ENCODE results near the gene RTL5.

The RTL5 gene

GRCh38 chrX:72129661-72130060 lies 2.1 kb downstream of the RTL5 start:
- no peak for DNase-seq

DNA sequence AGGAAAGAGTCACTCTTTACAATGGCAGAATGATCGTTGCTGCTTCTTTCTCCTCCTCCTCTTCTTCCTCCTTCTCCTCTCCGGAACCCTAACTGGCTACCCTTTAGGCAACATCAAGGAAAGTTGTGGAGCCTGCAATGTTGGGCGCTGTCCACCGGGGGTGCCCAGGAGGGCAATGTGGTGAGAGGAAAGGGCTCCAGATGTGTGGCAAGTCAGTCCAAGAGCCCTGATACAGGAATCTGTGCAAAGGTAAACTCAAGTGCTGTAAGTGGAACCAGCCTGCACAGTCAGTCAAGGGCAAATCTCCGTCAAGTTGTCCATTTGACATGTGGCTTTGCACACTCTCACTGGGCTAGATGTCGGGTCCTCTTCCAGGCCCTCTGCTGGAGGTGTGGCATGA lies 2.8 kb downstream of the RTL5 start:
- peak; percentile 9 for DNase-seq

- DNase-seq, result no peak
Measured at GRCh38 chrX:72128183-72128834, 3.4 kb downstream of the RTL5 start.

DNA sequence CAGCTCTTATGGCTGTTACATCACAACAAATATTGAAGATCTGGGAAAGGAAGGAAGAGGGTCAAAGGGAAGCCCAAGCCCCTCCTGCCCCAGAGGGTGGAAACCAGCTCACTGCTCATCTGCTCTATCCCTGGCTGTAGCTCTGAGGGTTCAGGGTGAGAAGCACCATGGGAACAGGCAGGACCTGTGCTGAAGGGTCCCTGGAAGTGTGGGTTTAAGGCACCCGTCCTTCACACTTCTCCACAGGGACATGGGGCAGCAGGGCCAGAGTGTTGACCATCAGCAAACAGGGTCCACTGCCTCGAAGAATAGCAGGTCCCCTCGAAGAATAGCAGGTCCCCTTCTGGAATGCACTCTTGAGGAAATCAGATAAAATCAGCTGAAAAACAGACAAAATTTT lies 4.4 kb downstream of the RTL5 start:
- DNase-seq, result no peak

GRCh38 chrX:72126539-72127140 lies 5.1 kb downstream of the RTL5 start:
- peak; percentile 84 for DNase-seq

DNA sequence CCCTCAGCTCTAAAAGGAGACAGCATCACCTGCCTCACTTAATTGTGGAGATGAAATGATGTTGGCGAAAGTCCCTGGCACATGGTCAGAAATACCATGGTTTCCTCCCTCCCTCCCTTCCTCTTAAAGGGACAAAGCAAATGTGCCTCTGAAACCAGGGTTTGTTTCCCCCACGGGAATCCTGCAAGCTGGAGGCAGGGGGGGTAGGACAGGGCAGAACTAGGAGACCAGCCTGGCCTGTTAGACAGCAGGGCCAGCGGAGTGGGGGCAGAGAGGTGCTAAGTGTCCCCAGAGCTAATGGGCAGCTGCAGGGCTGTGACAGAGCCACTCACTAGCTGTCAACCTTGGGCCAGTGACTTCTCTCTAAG lies 5.7 kb downstream of the RTL5 start:
- DNase-seq, result peak; percentile 60

GRCh38 chrX:72125331-72126047 lies 6.2 kb downstream of the RTL5 start:
- no peak for DNase-seq

- DNase-seq, result no peak
Measured at GRCh38 chrX:72124540-72125201, 7.0 kb downstream of the RTL5 start.

- DNase-seq, result no peak
Measured at GRCh38 chrX:72123471-72124185, 8.1 kb downstream of the RTL5 start.

DNA sequence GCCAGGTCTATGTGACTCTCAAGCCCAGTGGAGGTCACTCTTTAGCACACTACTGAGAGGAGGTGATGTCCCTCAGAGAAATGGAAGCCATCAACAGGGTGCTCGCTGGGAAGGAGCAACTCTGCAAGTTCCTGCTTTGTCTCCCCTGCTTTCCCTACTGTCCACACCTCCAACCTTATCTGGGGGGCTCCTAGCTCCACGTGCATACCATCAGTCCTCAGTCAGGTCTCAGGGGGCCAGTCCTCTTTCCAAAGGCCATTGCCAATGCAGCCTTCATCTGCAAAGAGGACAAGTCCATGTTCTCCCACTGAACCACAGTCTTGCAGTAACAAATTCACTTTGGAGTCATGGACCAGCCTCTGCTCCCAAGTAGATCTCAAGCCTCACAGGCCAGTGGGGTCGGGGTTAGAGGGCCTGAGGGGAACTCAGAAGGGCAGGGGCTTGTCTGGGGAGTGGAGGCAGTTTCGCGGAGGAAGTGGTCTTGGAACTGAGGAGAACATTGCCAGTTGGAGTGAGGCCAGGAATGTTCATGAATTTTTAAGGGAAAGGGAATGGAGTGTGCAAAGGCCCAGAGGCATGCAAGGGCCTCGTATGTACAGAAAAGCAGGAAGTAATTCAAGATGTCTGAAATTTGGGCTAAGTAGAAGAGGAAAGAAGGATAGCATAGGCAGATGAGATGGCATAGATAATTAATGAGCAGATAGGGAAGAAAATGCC lies 8.9 kb downstream of the RTL5 start:
- DNase-seq, result no peak

GRCh38 chrX:72121383-72121782 lies 10.3 kb downstream of the RTL5 start:
- no peak for DNase-seq

GRCh38 chrX:72120837-72121236 lies 10.9 kb downstream of the RTL5 start:
- peak; percentile 44 for DNase-seq

DNA sequence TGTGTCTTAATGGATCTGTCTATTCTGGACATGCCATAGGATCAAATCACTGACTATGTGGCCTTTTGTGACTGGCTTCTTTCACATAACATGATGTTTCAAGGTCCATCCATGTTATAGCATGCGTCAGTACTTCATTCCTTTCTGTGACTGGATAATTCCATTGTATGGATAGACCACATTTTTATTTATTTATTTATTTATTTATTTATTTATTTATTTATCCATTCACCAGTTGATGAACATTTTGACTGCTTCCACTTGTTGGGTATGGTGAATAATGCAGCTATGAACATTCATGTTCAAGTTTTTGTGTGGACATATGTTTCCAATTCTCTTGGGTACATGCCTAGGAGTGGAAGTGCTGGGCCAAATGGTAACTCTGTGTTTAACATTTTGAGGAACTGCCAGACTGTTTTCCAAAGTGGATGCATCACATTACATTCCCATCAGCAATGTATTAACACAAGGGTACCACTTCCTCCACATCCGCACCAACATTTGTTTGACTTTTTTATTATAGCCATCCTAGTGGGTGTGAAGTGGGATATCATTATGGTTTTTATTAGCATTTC lies 14.0 kb downstream of the RTL5 start:
- DNase-seq, result no peak

DNA sequence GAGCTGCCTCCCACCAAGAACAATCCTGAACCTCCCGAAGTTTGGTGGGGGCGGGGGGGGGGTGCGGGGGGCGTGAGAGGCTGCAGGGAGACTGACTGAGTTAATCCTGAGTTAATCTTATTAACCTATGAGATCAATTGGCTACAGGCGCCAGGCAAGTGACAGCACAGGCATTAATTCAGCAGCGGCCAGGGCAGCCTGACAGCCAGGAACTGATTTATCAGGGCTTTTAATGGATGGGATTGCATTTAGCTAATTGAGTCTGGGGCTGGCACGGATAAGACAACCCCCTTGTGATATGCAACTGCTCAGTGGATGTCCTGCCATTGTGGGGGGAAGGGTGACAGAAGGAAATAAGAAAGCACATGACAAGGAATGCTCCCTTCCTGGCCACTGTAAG lies 16.3 kb downstream of the RTL5 start:
- DNase-seq, result no peak

DNA sequence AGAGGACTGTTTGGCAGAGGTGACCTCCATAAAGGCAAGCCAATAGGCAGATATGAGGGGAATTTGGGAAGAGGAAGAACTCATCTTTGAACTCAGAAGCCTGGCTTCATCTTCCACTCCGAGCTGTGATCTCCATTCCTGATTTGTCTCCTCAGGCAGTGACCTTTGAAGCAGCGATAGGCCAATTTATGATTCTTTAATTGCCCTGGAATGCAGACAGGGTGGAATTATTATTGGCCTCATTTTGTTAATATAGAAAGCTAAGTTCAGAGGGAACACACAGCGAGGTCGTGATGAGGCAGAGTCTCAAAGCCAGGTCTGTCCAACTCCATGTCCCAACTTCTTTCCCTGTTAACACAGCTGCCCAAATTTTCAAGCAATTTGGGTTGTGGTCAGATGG lies 16.9 kb downstream of the RTL5 start:
- no peak for DNase-seq

- no peak for DNase-seq
Measured at GRCh38 chrX:72114306-72114705, 17.4 kb downstream of the RTL5 start.

DNA sequence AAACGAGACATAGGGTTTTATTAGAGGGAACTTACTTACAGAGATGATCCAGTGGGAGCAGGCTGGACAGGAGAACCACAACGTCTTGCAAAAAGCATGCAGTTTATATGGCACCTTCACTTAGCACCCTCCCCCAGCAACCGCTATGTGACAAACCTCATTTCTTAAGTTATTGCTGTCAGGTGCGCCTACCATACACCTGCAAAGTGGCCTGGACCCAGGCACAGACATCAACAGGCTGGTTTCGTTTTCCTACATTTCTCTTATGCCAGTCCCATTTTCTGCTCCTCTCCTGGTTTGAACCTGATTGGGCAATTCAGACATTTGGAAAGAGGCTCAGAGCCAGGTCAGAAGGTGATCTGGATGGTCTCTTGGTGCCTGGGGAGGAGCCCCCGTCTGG lies 18.3 kb downstream of the RTL5 start:
- no peak for DNase-seq

DNA sequence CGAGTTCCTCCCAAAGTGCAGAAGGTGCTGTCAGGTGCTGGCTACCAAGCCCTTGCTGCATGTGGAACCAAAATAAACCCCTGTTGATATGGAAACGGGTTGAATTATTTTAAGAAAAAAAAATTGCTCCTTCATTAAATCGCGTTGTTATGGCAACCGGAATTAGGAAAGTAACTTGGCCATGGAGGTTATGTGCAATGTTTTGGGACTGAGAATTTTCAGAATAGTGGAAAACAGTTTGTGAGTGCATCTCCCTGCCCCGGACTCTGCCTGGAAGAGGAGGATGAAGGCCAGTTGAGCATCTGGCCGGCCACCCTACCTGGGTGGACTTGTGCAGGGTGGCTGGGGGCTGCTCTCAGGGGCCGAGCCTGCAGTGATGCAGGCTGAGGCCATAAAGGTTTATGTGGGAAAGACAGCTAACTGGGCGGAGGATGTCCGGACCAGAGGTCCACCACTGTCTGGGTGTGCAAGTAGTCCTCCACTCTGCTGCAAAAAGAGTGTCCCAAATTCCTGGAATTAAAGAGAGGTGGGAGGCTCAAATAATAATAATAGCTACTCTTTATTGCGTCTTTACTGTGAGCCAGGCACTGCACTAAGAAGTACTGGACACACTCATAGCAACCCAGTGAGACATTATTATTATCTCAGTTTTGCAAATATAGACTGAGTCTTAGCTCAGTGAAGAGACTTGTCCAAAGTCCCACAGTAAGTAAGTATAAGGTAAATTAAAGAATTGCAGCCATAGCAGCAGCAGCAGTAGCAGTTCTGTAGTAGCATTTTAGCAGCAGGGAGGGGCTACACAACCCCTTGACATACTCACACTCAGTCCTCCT lies 20.6 kb downstream of the RTL5 start:
- no peak for DNase-seq

- DNase-seq, result no peak
Measured at GRCh38 chrX:72110051-72110875, 21.5 kb downstream of the RTL5 start.

DNA sequence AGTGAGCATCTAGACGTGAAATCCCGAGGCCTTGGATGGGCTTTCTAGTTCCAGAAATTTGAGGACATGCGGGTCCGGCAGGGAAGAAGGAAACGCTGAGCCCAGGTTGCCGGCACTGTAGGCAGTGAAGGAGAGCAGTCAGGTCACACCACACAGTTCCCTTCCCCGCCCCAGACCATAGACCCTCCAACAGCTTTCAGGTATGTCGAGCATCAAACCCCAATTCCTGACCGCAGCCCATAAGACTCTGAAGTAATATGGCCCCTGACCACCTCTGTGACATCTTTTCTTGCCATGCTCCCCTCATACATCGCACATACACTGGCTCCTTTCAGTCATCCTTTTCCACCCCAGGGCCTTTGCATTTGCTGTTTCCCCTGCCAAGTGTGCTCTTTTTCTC lies 23.0 kb downstream of the RTL5 start:
- DNase-seq, result no peak
